ENCODE results near the gene OAT. TPM values are rescaled to one million over a fixed set of nuclear protein-coding genes. Genes with fewer than 3 reads are reported as not detected.

Gene OAT
- total and polyA plus RNA-seq, 2 of the 4 experiments (the other 2 are of a cell fraction): 110 to 152 TPM

GRCh38 chr10:124433461-124433860, 14.7 kb upstream of the OAT start:
- no TSS peak for BruUV-seq (replicated peaks)
- CTCF ChIA-PET: no interaction called here

More at GRCh38 chr10:124433461-124433860, 14.7 kb upstream of the OAT start:
- Histone ChIP-seq H3K23ac (ENCODE audit: low read depth, low read length) (no peak overlapping the region), H3K14ac (replicated peaks; ENCODE audit: low read depth, low read length) (no peak overlapping the region), H2BK20ac (ENCODE audit: low read depth, low read length) (no peak overlapping the region), H3K4me3 (ENCODE audit: insufficient read depth, low read depth, low read length) (no peak overlapping the region), H2AFZ (replicated peaks; ENCODE audit: low read length, poor library complexity) (no peak overlapping the region), H3K18ac (ENCODE audit: low read depth, low read length) (no peak overlapping the region), H3K79me1 (ENCODE audit: low read depth in 1 of 2, low read length in 2 of 2) (no peaks in the 10 kb centered on the region), H3K4ac (ENCODE audit: low read depth, low read length) (no peak overlapping the region), H3K36me3 (ENCODE audit: control insufficient read depth, insufficient read depth, low read length) (no peaks in the 10 kb centered on the region), H3K56ac (ENCODE audit: extremely low read depth, insufficient read depth, low read length) (no peak overlapping the region), H2BK15ac (ENCODE audit: low read depth, low read length) (no peak overlapping the region), H3K9ac (ENCODE audit: low read depth, low read length) (no peak overlapping the region), H2AK5ac (ENCODE audit: low read depth, low read length) (no peak overlapping the region), H3K27me3 (ENCODE audit: control insufficient read depth, insufficient read depth, low read length) (peaks cover 5% of the 10 kb centered on the region), H2AK9ac (replicated peaks; ENCODE audit: low read depth, low read length, poor library complexity) (no peak overlapping the region), H3K4me2 (ENCODE audit: low read depth, low read length) (no peak overlapping the region), H4K91ac (ENCODE audit: insufficient read depth, low read depth, low read length) (no peak overlapping the region), H3K27ac (ENCODE audit: insufficient read depth, low read length) (no peak overlapping the region), H3K4me1 (ENCODE audit: control insufficient read depth, insufficient read depth, low read length) (no peaks in the 10 kb centered on the region), H2BK120ac (ENCODE audit: low read depth, low read length) (no peak overlapping the region), H3K9me3 (ENCODE audit: control insufficient read depth, insufficient read depth, low read length) (no peaks in the 10 kb centered on the region), H4K8ac (ENCODE audit: low read depth in 2 of 2, low read length in 2 of 2) (no peak overlapping the region), H2BK5ac (ENCODE audit: low read depth, low read length, poor library complexity, severe bottlenecking) (no peak overlapping the region), H4K5ac (ENCODE audit: low read depth, low read length) (no peak overlapping the region), H4K20me1 (ENCODE audit: insufficient read depth, low read length) (no peaks in the 10 kb centered on the region), H3K9me1 (ENCODE audit: insufficient read depth, low read length) (no peaks in the 10 kb centered on the region)
- no CpG with 5 or more reads among the region's 3 CpGs for WGBS, 2 experiments (ENCODE audit: extremely low coverage in 2 of 2, insufficient read length in 1 of 2)
- no peak for TF ChIP-seq RCOR1 (IDR thresholded peaks at IDR 0.05; ENCODE audit: insufficient replicate concordance, low read length)
- dilution Hi-C loops (cut with HindIII; ENCODE audit: low sequenced_read_pairs, unreplicated experiment): no loop called here
- in situ Hi-C loops (cut with MboI; ENCODE audit: low sequenced_read_pairs): no loop called here
- ATAC-seq (ENCODE audit: low read depth) (no peak), DNase-seq (no peak)
- intact Hi-C loops (cut with micrococcal nuclease): no loop called here
- POLR2A ChIA-PET (ENCODE audit: unreplicated experiment): no interaction called here
